ENCODE measurements around the gene EGFLAM. TPM values are rescaled to one million over a fixed set of nuclear protein-coding genes. Genes with fewer than 3 reads are reported as not detected.

Gene EGFLAM
- total RNA-seq, 1 donor from 2014 or later = 0.12 TPM

DNA sequence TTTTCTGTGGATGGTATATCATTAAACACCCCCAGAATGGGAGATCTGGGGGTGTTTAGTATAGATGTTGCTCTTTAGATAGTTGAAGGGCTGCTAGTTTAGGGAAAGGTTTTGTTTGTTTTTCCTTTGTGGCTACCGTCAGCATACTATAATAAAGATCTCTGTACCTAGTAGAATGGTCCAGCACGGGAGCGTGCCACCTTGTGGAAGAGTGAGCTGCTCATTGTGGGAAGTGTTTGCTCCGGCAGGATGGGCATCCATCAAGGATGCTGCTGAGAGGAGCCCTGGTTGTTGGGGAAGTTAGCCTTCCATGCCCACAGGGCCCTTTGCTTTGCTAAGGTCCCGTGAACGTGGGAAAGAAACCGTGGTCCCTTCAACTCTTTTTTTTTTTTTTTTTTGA is 185.0 kb downstream of the EGFLAM start:
- Mint-ChIP-seq H3K9me3 (ENCODE audit: low read depth) (peaks cover 2% of the 10 kb centered on the region), H3K36me3 (ENCODE audit: low read depth) (no peaks in the 10 kb centered on the region), H3K4me1 (ENCODE audit: low read depth) (no peaks in the 10 kb centered on the region), H3K27ac (ENCODE audit: unreplicated experiment) (no peak overlapping the region), H3K4me3 (ENCODE audit: unreplicated experiment) (no peak overlapping the region), H3K27me3 (ENCODE audit: low read depth) (peaks cover 16% of the 10 kb centered on the region)
- no peak for DNase-seq (ENCODE audit: low spot score)
- TF ChIP-seq, protein P1, sequence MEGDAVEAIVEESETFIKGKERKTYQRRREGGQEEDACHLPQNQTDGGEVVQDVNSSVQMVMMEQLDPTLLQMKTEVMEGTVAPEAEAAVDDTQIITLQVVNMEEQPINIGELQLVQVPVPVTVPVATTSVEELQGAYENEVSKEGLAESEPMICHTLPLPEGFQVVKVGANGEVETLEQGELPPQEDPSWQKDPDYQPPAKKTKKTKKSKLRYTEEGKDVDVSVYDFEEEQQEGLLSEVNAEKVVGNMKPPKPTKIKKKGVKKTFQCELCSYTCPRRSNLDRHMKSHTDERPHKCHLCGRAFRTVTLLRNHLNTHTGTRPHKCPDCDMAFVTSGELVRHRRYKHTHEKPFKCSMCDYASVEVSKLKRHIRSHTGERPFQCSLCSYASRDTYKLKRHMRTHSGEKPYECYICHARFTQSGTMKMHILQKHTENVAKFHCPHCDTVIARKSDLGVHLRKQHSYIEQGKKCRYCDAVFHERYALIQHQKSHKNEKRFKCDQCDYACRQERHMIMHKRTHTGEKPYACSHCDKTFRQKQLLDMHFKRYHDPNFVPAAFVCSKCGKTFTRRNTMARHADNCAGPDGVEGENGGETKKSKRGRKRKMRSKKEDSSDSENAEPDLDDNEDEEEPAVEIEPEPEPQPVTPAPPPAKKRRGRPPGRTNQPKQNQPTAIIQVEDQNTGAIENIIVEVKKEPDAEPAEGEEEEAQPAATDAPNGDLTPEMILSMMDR (IDR thresholded peaks at IDR 0.05) = no peak

- H3K36me3 Mint-ChIP-seq (ENCODE audit: low read depth) = no peaks in the 10 kb centered on the region
- TF ChIP-seq, protein P1 (IDR thresholded peaks at IDR 0.05) = no peak
Measured at GRCh38 chr5:38445374-38446028, 187.1 kb downstream of the EGFLAM start.

DNA sequence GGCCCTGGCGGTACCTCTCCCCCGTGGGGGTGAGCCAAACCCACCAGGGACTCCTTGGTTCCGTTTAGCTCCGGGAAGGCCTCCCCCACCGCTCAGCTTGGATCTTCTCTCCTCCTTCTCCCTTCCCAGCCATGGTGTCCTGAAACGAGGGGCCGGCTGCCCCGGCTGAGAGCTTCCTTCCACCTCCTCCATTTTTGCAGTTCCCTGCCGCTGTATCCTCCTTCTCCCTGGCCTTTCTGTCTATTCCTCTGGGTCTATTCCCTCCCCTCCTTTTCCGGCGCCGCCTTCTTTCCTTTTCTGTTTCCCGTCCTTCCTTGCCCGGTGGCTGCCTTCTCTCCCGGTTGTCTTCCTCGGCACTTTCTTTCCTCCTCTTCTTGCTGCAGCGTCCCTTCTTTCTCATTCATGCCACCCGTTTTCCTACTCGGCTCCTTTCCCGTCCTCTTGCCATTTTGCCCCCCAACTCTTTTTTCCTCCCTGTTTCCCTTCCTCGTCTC is 187.7 kb downstream of the EGFLAM start:
- peaks cover 4% of the 10 kb centered on the region for H3K4me1 Mint-ChIP-seq (ENCODE audit: low read depth)
- no peaks in the 10 kb centered on the region for H3K36me3 Mint-ChIP-seq (ENCODE audit: low read depth)
- peaks cover 7% of the 10 kb centered on the region for H3K27me3 Mint-ChIP-seq (ENCODE audit: low read depth)
- TF ChIP-seq, protein P1 (IDR thresholded peaks at IDR 0.05) = no peak
- H3K4me3 Mint-ChIP-seq (ENCODE audit: unreplicated experiment) = no peak overlapping the region
- H3K27ac Mint-ChIP-seq (ENCODE audit: unreplicated experiment) = no peak overlapping the region
- no peak for DNase-seq (ENCODE audit: low spot score)
- H3K9me3 Mint-ChIP-seq (ENCODE audit: low read depth) = no peaks in the 10 kb centered on the region

More at GRCh38 chr5:38445374-38446028, 187.1 kb downstream of the EGFLAM start:
- H3K27me3 Mint-ChIP-seq (ENCODE audit: low read depth) = peaks cover 9% of the 10 kb centered on the region
- DNase-seq (ENCODE audit: low spot score) = no peak
- H3K4me3 Mint-ChIP-seq (ENCODE audit: unreplicated experiment) = no peak overlapping the region
- no peak overlapping the region for H3K27ac Mint-ChIP-seq (ENCODE audit: unreplicated experiment)
- H3K4me1 Mint-ChIP-seq (ENCODE audit: low read depth) = peaks cover 4% of the 10 kb centered on the region
- no peaks in the 10 kb centered on the region for H3K9me3 Mint-ChIP-seq (ENCODE audit: low read depth)

- Mint-ChIP-seq H3K36me3 (ENCODE audit: low read depth) (no peaks in the 10 kb centered on the region), H3K4me1 (ENCODE audit: low read depth) (peaks cover 4% of the 10 kb centered on the region), H3K9me3 (ENCODE audit: low read depth) (no peaks in the 10 kb centered on the region), H3K27ac (ENCODE audit: unreplicated experiment) (no peak overlapping the region), H3K27me3 (ENCODE audit: low read depth) (peaks cover 4% of the 10 kb centered on the region), H3K4me3 (ENCODE audit: unreplicated experiment) (no peak overlapping the region)
- TF ChIP-seq, protein P1 (IDR thresholded peaks at IDR 0.05) = no peak
- no peak for DNase-seq (ENCODE audit: low spot score)
Measured at GRCh38 chr5:38447056-38447455, 188.7 kb downstream of the EGFLAM start.

GRCh38 chr5:38447786-38448185 is 189.4 kb downstream of the EGFLAM start:
- TF ChIP-seq, protein P1 (IDR thresholded peaks at IDR 0.05) = no peak
- Mint-ChIP-seq H3K27ac (ENCODE audit: unreplicated experiment) (no peak overlapping the region), H3K9me3 (ENCODE audit: low read depth) (no peaks in the 10 kb centered on the region), H3K4me1 (ENCODE audit: low read depth) (peaks cover 4% of the 10 kb centered on the region), H3K27me3 (ENCODE audit: low read depth) (peaks cover 4% of the 10 kb centered on the region), H3K4me3 (ENCODE audit: unreplicated experiment) (no peak overlapping the region), H3K36me3 (ENCODE audit: low read depth) (no peaks in the 10 kb centered on the region)
- DNase-seq (ENCODE audit: low spot score) = no peak
